ENCODE results near the gene STK4. TPM values are rescaled to one million over a fixed set of nuclear protein-coding genes. Genes with fewer than 3 reads are reported as not detected.

STK4 gene
- total RNA-seq, 6 experiments from 2014 or later = 34.3 to 46.6 (median 36.6) TPM

- Mint-ChIP-seq H3K36me3 (ENCODE audit: low read depth) (peaks cover 58% of the 10 kb centered on the region), H3K27me3 (ENCODE audit: insufficient read depth) (no peaks in the 10 kb centered on the region), H3K9me3 (no peaks in the 10 kb centered on the region), H3K27ac (peak overlapping the region; percentile 13; the same call in 1 of the 2 replicates), H3K4me3 (no peak overlapping the region), H3K4me1 (ENCODE audit: low read depth) (peaks cover 21% of the 10 kb centered on the region)
- no peak for DNase-seq
- TF ChIP-seq, protein P1, sequence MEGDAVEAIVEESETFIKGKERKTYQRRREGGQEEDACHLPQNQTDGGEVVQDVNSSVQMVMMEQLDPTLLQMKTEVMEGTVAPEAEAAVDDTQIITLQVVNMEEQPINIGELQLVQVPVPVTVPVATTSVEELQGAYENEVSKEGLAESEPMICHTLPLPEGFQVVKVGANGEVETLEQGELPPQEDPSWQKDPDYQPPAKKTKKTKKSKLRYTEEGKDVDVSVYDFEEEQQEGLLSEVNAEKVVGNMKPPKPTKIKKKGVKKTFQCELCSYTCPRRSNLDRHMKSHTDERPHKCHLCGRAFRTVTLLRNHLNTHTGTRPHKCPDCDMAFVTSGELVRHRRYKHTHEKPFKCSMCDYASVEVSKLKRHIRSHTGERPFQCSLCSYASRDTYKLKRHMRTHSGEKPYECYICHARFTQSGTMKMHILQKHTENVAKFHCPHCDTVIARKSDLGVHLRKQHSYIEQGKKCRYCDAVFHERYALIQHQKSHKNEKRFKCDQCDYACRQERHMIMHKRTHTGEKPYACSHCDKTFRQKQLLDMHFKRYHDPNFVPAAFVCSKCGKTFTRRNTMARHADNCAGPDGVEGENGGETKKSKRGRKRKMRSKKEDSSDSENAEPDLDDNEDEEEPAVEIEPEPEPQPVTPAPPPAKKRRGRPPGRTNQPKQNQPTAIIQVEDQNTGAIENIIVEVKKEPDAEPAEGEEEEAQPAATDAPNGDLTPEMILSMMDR (IDR thresholded peaks at IDR 0.05) = no peak
Observed at GRCh38 chr20:44950368-44950767, 15.9 kb upstream of the STK4 start.

DNA sequence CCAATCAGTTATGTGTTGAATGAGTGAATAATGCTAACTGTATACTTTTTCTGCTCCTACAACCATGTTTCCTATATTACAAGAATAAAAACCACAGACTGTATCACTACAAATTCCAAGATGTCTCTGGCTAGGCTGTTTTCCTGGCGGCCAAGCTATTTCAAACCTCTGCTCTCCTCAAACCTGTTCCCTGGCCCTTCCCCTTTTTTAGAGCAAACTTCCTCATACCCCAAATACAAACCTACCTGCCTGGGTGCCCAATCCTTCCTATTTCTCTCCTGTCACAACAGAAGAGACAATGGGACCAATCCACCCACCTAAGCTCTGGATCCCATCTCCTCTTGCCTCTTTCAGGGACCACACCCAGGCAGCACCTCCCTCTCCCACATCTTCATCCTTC lies 13.6 kb upstream of the STK4 start:
- H3K27ac Mint-ChIP-seq = peak overlapping the region; percentile 34; the same call in 1 of the 2 replicates
- H3K27me3 Mint-ChIP-seq (ENCODE audit: insufficient read depth) = no peaks in the 10 kb centered on the region
- peaks cover 31% of the 10 kb centered on the region for H3K4me1 Mint-ChIP-seq (ENCODE audit: low read depth)
- TF ChIP-seq, protein P1 (IDR thresholded peaks at IDR 0.05) = no peak
- H3K9me3 Mint-ChIP-seq = no peaks in the 10 kb centered on the region
- no peak for DNase-seq
- H3K4me3 Mint-ChIP-seq = no peak overlapping the region
- peaks cover 55% of the 10 kb centered on the region for H3K36me3 Mint-ChIP-seq (ENCODE audit: low read depth)

DNA sequence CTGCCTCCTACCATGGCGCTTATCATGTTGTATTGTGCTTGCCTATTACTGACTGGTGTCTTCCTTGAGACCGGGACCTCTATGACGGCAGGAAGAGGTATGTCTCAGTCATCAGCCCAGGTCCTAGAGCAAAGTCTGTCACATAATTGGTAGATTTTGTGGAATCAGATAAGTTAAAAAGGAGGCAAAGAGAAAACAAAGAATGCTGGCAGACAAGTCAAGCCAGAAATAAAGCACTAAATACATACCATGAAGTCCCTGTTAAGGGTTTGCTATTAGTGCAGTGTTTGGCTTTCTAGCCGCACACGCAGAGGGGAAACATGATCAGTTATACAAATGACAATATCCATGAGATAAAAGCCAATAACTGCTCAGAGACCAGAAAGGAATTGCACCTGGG lies 12.1 kb upstream of the STK4 start:
- H3K4me3 Mint-ChIP-seq = no peak overlapping the region
- no peaks in the 10 kb centered on the region for H3K27me3 Mint-ChIP-seq (ENCODE audit: insufficient read depth)
- H3K4me1 Mint-ChIP-seq (ENCODE audit: low read depth) = peaks cover 46% of the 10 kb centered on the region
- no peak for DNase-seq
- TF ChIP-seq, protein P1 (IDR thresholded peaks at IDR 0.05) = no peak
- peaks cover 60% of the 10 kb centered on the region for H3K36me3 Mint-ChIP-seq (ENCODE audit: low read depth)
- H3K27ac Mint-ChIP-seq = no peak overlapping the region
- no peaks in the 10 kb centered on the region for H3K9me3 Mint-ChIP-seq

- H3K4me1 Mint-ChIP-seq (ENCODE audit: low read depth) = peaks cover 50% of the 10 kb centered on the region
- peaks cover 54% of the 10 kb centered on the region for H3K36me3 Mint-ChIP-seq (ENCODE audit: low read depth)
- no peaks in the 10 kb centered on the region for H3K27me3 Mint-ChIP-seq (ENCODE audit: insufficient read depth)
- TF ChIP-seq, protein P1 (IDR thresholded peaks at IDR 0.05) = no peak
- no peaks in the 10 kb centered on the region for H3K9me3 Mint-ChIP-seq
- H3K27ac Mint-ChIP-seq = peak overlapping the region; percentile 19; the same call in 1 of the 2 replicates
- no peak for DNase-seq
- H3K4me3 Mint-ChIP-seq = no peak overlapping the region
Observed at GRCh38 chr20:44955270-44955669, 11.0 kb upstream of the STK4 start.

DNA sequence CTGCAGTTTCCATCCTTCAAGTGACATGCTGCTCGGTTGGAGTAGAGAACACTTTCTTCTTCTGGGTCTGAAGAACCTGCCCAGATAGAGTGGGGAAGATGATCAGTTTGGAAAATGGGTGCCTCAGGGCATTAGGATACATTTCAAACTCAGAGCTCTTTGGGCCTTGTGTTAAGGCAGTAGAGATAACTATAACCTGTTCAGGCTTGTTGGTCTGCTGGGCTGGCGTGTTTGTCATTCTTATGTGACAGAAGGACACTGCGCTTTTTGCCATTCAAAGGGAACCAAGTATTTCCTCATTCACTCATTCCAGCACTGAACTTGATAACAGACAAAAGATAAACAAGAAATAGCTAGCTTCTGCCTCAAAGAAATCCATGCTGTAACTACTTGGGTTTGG lies 9.9 kb upstream of the STK4 start:
- no peak overlapping the region for H3K4me3 Mint-ChIP-seq
- TF ChIP-seq, protein P1 (IDR thresholded peaks at IDR 0.05) = no peak
- H3K36me3 Mint-ChIP-seq (ENCODE audit: low read depth) = peaks cover 52% of the 10 kb centered on the region
- no peak overlapping the region for H3K27ac Mint-ChIP-seq
- H3K9me3 Mint-ChIP-seq = no peaks in the 10 kb centered on the region
- peaks cover 62% of the 10 kb centered on the region for H3K4me1 Mint-ChIP-seq (ENCODE audit: low read depth)
- no peaks in the 10 kb centered on the region for H3K27me3 Mint-ChIP-seq (ENCODE audit: insufficient read depth)
- DNase-seq = no peak

GRCh38 chr20:44958276-44958675 lies 8.0 kb upstream of the STK4 start:
- H3K4me1 Mint-ChIP-seq (ENCODE audit: low read depth) = peaks cover 63% of the 10 kb centered on the region
- H3K9me3 Mint-ChIP-seq = no peaks in the 10 kb centered on the region
- H3K4me3 Mint-ChIP-seq = peak overlapping the region; percentile 93
- peaks cover 38% of the 10 kb centered on the region for H3K36me3 Mint-ChIP-seq (ENCODE audit: low read depth)
- TF ChIP-seq, protein P1 (IDR thresholded peaks at IDR 0.05) = no peak
- DNase-seq = no peak
- H3K27me3 Mint-ChIP-seq (ENCODE audit: insufficient read depth) = no peaks in the 10 kb centered on the region
- peak overlapping the region; percentile 90; the same call in 1 of the 2 replicates for H3K27ac Mint-ChIP-seq

Measured in HFFc6 (cell line).